OCI-LY3 (cell line): ENCODE measurements around the gene NCBP1.

Experiments used
- CTCF ChIP-seq: fragments of 200-600, 300-600 bp; sonication (generic); IDR thresholded peaks from 2 replicates; pipeline ENCODE4 v1.5.1; 2014; ENCODE audit warnings: antibody characterized with exemption, low read length, low read depth
- EZH2phosphoT487 ChIP-seq: fragments of 200-600 bp; shearing (Covaris generic); IDR thresholded peaks from 2 replicates; pipeline ENCODE4 v1.6.1; 2018; ENCODE audit warnings: antibody characterized with exemption, mixed run types, low read depth

GRCh38 chr9:97593960-97594359 is 39.7 kb upstream of the NCBP1 start:
- TF ChIP-seq CTCF, result no peak
- TF ChIP-seq EZH2phosphoT487, result no peak
